HTR-8/SVneo (cell line): ENCODE measurements around the gene TICRR.
A peak's percentile ranks its signal among the peaks of the same experiment; 100 is the strongest.
"Not testable (repeated sequence)": the region's sequence is repeated elsewhere in the genome, so short reads cannot be mapped to it uniquely, and the experiment has no call there.

Source experiments
- DNase-seq: peaks from one replicate; pipeline ENCODE4 v3.0.0; 2011; ENCODE audit warnings: low spot score, mixed read lengths; ENCODE audit not compliant: insufficient read length
- FAIRE-seq: peaks from 2 replicates; lab custom pipeline; 2011; peaks lifted over from hg19 to GRCh38; lab: Jason Lieb, UNC

The TICRR gene

GRCh38 chr15:89575146-89575655, at the start of gene TICRR:
Gene TICRR (plus strand): TSS chr15:89575469. CDS start chr15:89575587, 118 bp downstream.
- FAIRE-seq (peak; percentile 93), DNase-seq (peak; percentile 96)

DNA sequence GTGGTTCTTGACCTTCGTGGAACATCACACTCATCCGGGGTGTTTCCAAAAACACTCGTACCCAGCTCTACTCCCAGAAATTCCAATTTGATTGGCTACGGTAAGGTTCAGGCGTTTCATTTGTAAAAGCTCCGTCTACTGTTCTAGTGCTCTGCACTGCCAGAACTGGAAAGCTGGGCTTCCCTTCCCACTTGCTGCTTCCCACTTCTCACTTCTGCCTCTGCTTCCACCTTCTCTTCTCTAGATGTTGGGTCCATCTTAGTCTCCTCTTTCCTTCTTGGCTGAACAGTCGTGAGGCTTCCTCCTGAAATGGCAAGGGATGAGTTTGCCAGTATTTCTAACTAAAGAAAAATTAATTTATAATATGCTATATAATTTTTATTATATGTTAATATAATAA, 49.1 kb upstream of the TICRR start:
- DNase-seq (no peak), FAIRE-seq (no peak)

- FAIRE-seq (no peak), DNase-seq (no peak)
These were observed 48.4 kb upstream of the TICRR start for GRCh38 chr15:89526601-89527441.

DNA sequence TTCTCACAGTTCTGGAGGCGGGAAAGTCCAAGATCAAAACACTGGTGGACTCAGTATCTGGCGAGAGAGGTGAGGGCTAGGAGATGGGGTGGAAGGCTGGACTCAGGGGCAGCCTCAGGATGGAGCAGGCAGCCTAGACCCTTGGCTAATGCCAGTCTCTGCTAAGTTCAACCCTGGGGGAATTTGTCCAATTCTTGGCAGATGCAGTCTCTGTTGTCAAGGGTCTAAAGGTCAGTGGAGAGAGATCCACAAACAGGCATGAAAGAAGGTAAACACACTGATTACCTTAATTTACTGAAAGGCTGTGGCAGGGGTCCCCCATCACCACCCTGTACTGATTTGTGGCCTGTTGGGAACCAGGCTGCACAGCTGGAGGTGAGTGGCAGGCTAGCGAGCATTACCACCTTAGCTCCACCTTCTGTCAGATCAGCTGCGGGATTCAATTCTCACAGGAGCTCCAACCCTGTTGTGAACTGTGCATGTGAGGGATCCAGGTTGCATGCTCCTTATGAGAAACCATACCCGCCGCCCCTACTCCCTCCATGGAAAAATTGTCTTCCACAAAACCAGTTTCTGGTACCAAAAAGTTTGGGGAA, 46.4 kb upstream of the TICRR start:
- no peak for FAIRE-seq
- DNase-seq = no peak

GRCh38 chr15:89530976-89531375, 44.3 kb upstream of the TICRR start:
- no peak for DNase-seq
- FAIRE-seq = no peak

GRCh38 chr15:89531796-89532537, 43.3 kb upstream of the TICRR start:
- DNase-seq (peak; percentile 19), FAIRE-seq (no peak)

GRCh38 chr15:89533861-89534544, 41.3 kb upstream of the TICRR start:
- no peak for DNase-seq
- no peak for FAIRE-seq

- no peak for FAIRE-seq
These were observed 36.2 kb upstream of the TICRR start for GRCh38 chr15:89539027-89539426.

DNA sequence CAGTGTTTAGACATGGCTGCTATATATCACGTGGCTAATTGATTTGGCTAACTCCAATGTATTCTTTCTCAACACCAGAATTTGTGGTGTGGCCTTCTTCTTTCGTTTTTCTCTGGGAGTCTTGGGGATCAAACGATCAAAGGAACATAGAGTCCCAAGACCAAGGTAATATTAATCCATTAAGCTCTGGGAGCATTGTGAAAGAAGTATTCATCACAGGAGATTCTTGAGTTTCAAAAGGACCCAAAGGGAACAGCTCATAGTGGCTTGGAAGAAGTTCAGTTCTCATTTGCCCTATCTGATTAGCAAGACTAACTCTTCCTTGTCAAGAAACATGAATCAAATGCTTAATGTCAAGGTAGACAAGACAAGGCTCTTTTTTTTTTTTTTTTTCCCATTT, 32.9 kb upstream of the TICRR start:
- DNase-seq = no peak
- no peak for FAIRE-seq

More at GRCh38 chr15:89539027-89539426, 36.2 kb upstream of the TICRR start:
- DNase-seq = no peak

- FAIRE-seq (no peak), DNase-seq (no peak)
These were observed 31.9 kb upstream of the TICRR start for GRCh38 chr15:89543389-89543788.

GRCh38 chr15:89549138-89549537, 26.1 kb upstream of the TICRR start:
- not testable (repeated sequence) for FAIRE-seq, DNase-seq

DNA sequence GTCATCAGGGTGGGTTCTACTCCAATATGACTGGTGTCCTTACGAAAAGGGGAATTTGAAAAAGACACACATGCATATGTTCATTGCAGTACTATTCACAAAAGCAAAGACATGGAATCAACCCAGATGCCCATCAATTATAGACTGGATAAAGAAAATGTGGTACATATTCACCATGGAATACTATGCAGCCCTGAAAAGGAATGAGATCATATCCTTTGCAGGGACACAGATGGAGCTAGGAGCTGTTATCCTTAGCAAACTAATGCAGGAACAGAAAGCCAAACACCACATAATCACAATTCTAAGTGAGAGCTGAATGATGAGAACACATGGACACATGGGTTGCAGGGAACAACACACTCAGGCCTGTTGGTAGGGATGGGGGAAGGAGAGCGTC, 24.8 kb upstream of the TICRR start:
- DNase-seq (no peak), FAIRE-seq (no peak)

GRCh38 chr15:89551550-89551949, 23.7 kb upstream of the TICRR start:
- no peak for DNase-seq

GRCh38 chr15:89553632-89554031, 21.6 kb upstream of the TICRR start:
- no peak for DNase-seq
- FAIRE-seq = no peak

More at GRCh38 chr15:89551550-89551949, 23.7 kb upstream of the TICRR start:
- no peak for FAIRE-seq

- FAIRE-seq = no peak
- no peak for DNase-seq
These were observed 21.0 kb upstream of the TICRR start for GRCh38 chr15:89554247-89554646.

GRCh38 chr15:89555768-89556167, 19.5 kb upstream of the TICRR start:
- DNase-seq = no peak
- FAIRE-seq = no peak

- DNase-seq = peak; percentile 67
- FAIRE-seq = no peak
These were observed 18.6 kb upstream of the TICRR start for GRCh38 chr15:89556413-89557262.

GRCh38 chr15:89559769-89560264, 15.5 kb upstream of the TICRR start:
- FAIRE-seq (no peak), DNase-seq (no peak)

DNA sequence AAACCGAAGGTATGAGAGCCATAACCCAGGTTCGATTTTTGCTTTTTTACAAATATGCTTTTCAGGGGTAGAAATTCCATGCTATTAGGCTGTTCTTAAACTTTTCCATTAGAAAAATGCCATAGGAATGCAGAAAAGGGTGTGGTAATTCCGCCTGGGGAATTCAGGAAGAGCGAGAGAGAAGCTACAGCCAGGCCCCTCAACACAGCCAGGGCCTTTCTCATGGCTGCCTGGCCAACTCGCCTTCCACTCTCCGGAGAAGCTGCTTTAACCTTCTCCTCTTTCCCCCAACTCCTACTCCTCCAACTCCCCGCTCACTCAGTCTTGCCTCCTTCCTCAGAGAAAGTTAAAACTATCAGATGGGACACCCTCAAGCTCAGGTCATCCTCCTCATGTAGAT, 9.1 kb upstream of the TICRR start:
- FAIRE-seq (no peak), DNase-seq (no peak)
